Mononuclear cell (primary cell): ENCODE data around the gene KCNH1. TPM values are rescaled to one million over a fixed set of nuclear protein-coding genes. Genes with fewer than 3 reads are reported as not detected.

ENCODE experiments used
- H3K27me3 ChIP-seq: 2 replicates; pipeline ENCODE4 v1.6.0; 2011; ENCODE audit warnings: low read length, control low read depth; ENCODE audit not compliant: insufficient read depth
- H3K4me1 ChIP-seq: 2 replicates; pipeline ENCODE4 v1.5.1; 2011; ENCODE audit warnings: mild to moderate bottlenecking, low read length, control low read depth; ENCODE audit not compliant: insufficient read depth
- H3K4me3 ChIP-seq: 2 replicates; pipeline ENCODE4 v1.5.1; 2011; ENCODE audit warnings: mild to moderate bottlenecking, low read length, moderate library complexity
- H3K9me3 ChIP-seq: 2 replicates; pipeline ENCODE4 v1.5.1; 2011; ENCODE audit warnings: low read depth, mild to moderate bottlenecking, control low read depth, low read length
- total RNA-seq: library from RNA; depleted of rRNA; stranded (reverse); fragments of >200 nt; gene quantifications from one replicate; pipeline ENCODE4 v1.2.3, GENCODE V29; 2012

Gene KCNH1
- total RNA-seq, 1 donor = not detected

DNA sequence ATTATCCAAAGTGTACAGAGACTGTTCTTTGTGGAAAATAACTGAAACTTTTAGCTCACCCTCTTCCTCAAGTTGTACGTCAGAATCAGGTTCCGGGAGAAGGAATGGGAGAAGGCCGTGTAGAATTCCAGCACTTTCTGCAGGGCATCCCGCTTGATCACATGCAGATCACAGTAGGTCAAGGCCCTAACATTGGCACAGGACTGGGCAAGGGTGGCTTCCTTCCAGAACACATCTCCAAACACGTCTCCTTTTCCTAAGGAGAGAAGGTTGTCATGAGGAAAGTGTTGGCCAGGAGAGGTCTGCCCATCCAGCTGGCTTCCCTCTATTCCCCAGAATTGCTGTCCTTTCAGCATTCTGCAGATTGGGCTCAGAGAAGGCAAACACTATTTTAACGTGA lies 358.7 kb downstream of the KCNH1 start:
- H3K27me3 ChIP-seq = no peaks in the 10 kb centered on the region
- H3K9me3 ChIP-seq = no peaks in the 10 kb centered on the region
- H3K4me3 ChIP-seq = no peak overlapping the region
- H3K4me1 ChIP-seq = no peaks in the 10 kb centered on the region

- no peaks in the 10 kb centered on the region for H3K4me1 ChIP-seq
- no peak overlapping the region for H3K4me3 ChIP-seq
- no peaks in the 10 kb centered on the region for H3K9me3 ChIP-seq
- H3K27me3 ChIP-seq = no peaks in the 10 kb centered on the region
Observed at GRCh38 chr1:210773450-210773849, 360.5 kb downstream of the KCNH1 start.

GRCh38 chr1:210771131-210771530 lies 362.8 kb downstream of the KCNH1 start:
- Histone ChIP-seq H3K27me3 (no peaks in the 10 kb centered on the region), H3K9me3 (no peaks in the 10 kb centered on the region), H3K4me3 (no peak overlapping the region), H3K4me1 (no peaks in the 10 kb centered on the region)

- H3K9me3 ChIP-seq = no peaks in the 10 kb centered on the region
- no peak overlapping the region for H3K4me3 ChIP-seq
- H3K27me3 ChIP-seq = no peaks in the 10 kb centered on the region
- H3K4me1 ChIP-seq = no peaks in the 10 kb centered on the region
Observed at GRCh38 chr1:210770396-210770984, 363.5 kb downstream of the KCNH1 start.

DNA sequence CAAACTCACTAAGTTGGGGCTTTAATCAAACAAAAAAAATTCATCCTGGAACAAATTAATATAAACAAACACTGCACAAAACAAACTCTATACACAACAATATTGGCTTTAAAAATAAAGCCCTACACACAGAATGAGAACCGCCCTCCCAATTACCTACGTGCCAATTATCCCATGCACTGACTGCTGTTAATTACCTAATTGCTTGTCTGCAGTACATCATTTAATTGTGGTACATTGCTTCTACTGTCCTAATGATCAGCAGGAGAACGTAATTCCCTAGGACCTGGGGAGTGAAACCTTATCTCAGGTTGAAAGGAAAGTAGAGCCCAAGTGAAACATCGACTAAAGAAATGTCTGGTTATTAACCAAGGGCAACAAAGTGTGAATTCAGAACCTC lies 364.5 kb downstream of the KCNH1 start:
- no peaks in the 10 kb centered on the region for H3K4me1 ChIP-seq
- no peaks in the 10 kb centered on the region for H3K9me3 ChIP-seq
- no peaks in the 10 kb centered on the region for H3K27me3 ChIP-seq
- no peak overlapping the region for H3K4me3 ChIP-seq

- H3K9me3 ChIP-seq = no peaks in the 10 kb centered on the region
- H3K4me1 ChIP-seq = no peaks in the 10 kb centered on the region
- no peaks in the 10 kb centered on the region for H3K27me3 ChIP-seq
Observed at GRCh38 chr1:210764536-210764935, 369.4 kb downstream of the KCNH1 start.

DNA sequence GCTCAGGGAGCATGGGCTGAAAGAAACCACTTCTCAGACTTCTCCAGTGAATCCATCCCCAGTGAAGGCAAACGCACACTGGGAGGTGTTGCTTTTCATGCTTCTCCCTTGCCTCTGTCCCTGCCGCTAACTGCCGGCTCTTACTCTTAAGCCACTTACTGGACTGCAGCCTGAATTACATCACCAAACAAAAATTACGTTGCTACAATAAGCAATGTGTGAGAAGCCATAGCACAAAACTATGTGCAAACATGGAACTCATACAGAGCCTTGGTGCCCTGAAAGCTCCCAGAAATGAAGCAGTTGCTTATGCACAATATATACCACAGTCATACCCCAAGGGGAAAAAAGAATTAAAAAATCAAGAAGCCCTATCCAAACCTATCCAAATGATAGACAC lies 375.2 kb downstream of the KCNH1 start:
- no peaks in the 10 kb centered on the region for H3K9me3 ChIP-seq
- H3K27me3 ChIP-seq = no peaks in the 10 kb centered on the region
- no peak overlapping the region for H3K4me3 ChIP-seq
- no peaks in the 10 kb centered on the region for H3K4me1 ChIP-seq

More at GRCh38 chr1:210764536-210764935, 369.4 kb downstream of the KCNH1 start:
- no peak overlapping the region for H3K4me3 ChIP-seq

GRCh38 chr1:210758261-210758660 lies 375.7 kb downstream of the KCNH1 start:
- no peak overlapping the region for H3K4me3 ChIP-seq
- no peaks in the 10 kb centered on the region for H3K27me3 ChIP-seq
- H3K4me1 ChIP-seq = no peaks in the 10 kb centered on the region

DNA sequence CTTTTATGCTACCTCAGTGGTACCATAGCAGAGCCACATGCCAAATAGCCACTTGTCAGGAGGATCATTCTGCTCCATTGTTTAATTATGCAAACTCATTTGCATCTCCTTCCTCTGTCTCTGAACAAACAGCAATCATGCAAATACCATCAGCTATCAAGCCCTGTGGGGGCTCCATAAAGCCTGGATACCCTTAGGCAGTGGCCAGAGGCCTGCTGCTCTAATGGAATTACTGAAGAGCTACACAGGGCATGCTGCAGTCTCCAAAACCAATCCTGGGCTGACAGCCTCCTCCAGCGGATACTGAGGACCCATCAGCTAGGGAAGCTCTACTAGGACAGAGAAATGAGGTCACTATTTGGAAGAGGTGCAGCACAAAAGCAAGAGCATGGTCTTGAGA lies 376.3 kb downstream of the KCNH1 start:
- Histone ChIP-seq H3K4me1 (no peaks in the 10 kb centered on the region), H3K27me3 (no peaks in the 10 kb centered on the region), H3K9me3 (no peaks in the 10 kb centered on the region), H3K4me3 (no peak overlapping the region)

More at GRCh38 chr1:210758261-210758660, 375.7 kb downstream of the KCNH1 start:
- no peaks in the 10 kb centered on the region for H3K9me3 ChIP-seq

DNA sequence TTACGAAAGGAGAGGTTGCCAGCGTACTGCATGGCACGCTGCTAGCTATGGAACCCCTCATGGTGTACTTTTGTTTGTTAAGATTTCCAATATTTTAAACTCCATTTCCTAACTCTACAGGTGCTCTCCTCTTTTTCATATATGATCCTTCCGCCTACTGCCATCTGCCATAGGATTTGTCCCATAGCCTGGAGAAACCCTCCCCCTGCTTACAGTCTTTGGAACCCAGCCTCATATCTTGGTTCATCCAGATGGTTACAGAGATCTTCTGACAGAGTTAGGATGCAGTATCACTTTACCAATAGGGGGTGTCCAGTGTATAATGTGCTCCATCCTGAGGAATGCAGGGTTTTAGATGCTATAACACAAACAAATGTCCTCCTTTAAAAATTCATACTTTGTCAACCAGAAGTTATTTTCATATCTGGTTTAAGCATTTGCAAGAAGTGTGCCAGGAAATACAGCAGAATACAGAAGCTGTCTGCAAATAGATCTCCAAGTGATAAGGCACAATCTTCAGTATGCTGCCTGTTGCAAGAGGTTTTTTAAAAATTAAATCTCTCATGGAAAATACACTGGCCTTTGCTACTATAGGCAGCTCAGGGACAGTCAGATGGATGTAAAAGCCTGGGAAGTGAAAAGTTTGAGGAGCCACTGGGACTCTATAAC lies 377.8 kb downstream of the KCNH1 start:
- Histone ChIP-seq H3K9me3 (no peaks in the 10 kb centered on the region), H3K4me1 (no peaks in the 10 kb centered on the region), H3K27me3 (no peaks in the 10 kb centered on the region), H3K4me3 (no peak overlapping the region)

DNA sequence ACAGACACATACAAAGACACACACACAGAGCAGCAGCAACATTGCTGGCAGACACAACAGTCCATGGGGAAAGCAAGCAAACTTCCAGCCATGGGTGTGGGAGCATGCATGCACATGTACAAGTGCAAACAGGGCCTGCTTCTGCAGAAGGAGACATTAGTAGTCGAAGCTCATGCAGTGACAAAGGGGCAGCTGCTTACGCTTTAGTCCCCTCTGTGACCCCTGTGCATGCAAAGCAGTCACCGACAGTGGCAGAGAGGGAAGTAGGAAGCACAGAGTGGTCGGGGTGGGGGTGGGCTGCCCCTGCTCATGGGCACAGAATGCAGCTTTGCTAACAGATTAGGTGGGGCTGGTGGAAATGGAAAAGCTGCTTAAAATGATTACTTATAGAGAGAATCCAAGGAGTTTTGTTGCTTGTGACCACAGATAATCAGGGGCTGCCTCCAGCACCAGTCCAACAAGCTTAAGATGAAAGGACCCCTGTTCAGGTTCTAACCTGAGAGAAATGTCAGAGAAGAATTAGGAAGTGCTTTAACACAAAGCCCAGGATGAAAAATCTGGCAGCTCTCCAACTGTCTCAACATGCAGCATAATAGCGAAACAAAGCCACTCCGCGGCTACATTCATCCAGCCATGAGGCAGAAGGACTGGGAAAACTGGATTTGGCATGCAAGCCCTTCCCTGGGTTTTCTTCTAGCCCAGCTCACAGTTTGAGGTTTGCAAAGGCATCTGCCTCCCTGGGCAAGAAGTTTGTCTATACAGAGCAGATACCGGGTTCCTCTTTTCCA lies 378.9 kb downstream of the KCNH1 start:
- Histone ChIP-seq H3K4me3 (no peak overlapping the region), H3K27me3 (no peaks in the 10 kb centered on the region), H3K4me1 (no peaks in the 10 kb centered on the region), H3K9me3 (no peaks in the 10 kb centered on the region)

DNA sequence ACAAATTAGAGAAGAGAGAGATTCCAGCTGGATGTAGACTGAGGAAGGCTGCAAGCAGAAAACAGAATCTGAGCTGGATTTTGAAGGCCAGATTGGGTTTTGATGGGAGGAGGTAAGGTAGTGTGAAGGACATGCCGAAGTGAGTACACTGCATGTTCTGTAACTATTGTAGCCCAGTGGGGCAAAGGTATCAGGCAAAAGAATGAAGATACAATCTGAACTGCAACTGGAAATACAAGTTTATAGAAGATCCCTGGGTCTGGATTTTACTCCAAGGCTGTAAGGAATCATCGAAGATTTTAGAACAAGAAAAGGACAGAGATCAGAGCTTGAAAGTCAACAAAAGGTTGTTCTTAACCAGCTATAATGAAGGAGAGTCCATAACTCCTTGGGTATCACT lies 382.0 kb downstream of the KCNH1 start:
- Histone ChIP-seq H3K4me3 (no peak overlapping the region), H3K9me3 (no peaks in the 10 kb centered on the region), H3K27me3 (no peaks in the 10 kb centered on the region), H3K4me1 (no peaks in the 10 kb centered on the region)

DNA sequence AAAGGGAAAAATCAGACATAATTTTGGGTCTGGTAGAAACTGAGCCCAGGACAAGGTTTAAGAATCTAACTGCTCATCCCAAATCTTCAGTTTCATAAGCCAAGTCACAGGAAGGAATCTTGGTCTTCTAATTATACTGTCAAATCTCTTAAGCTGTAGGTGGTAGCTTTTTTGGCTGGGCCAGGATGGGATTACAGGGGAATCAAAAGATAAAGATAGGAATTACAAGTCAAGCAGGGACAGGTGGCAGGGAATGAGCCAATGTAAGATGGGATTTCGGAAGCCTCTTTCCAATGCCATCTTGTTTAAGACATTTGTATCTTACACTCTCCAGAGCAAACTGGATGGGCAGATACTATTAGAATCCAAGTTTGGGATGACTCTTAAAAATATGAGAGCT lies 383.5 kb downstream of the KCNH1 start:
- no peaks in the 10 kb centered on the region for H3K4me1 ChIP-seq
- H3K4me3 ChIP-seq = no peak overlapping the region
- no peaks in the 10 kb centered on the region for H3K9me3 ChIP-seq
- no peaks in the 10 kb centered on the region for H3K27me3 ChIP-seq

GRCh38 chr1:210748796-210749195 lies 385.2 kb downstream of the KCNH1 start:
- Histone ChIP-seq H3K27me3 (no peaks in the 10 kb centered on the region), H3K4me1 (no peaks in the 10 kb centered on the region), H3K9me3 (no peaks in the 10 kb centered on the region), H3K4me3 (no peak overlapping the region)

DNA sequence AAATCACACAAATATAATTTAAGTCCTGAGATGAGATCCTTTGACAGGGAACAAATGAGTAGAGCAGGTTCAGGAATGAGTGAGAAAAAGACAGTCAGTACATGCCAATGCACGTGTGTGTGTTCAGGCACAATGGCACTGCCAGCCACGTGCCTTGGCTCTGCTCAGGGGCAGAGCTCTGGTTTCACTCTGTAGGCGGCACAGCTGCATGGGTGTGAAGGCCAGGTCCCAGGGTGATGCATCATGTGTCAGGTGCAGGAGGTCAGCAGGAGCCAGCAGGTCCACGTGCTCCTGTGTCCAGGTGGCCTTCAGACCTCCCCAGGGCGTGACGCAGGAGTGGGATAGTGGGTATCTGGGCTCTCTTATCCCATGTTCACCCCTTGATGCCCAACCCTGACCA lies 386.1 kb downstream of the KCNH1 start:
- H3K4me3 ChIP-seq = no peak overlapping the region
- H3K9me3 ChIP-seq = no peaks in the 10 kb centered on the region
- H3K4me1 ChIP-seq = no peaks in the 10 kb centered on the region
- H3K27me3 ChIP-seq = no peaks in the 10 kb centered on the region
